Memory B cell (primary cell): ENCODE measurements around the gene TEX28.
"Not testable (repeated sequence)": the region's sequence is repeated elsewhere in the genome, so short reads cannot be mapped to it uniquely, and the experiment has no call there.

Experiments used
- ATAC-seq: fragments of 150-1000 bp; cut with Tn5 transposase; 2 replicates; pipeline ENCODE4 v1.10.0; 2021; ENCODE audit warnings: low read depth, mild to moderate bottlenecking, moderate library complexity
- DNase-seq, 2 donors: peaks; one replicate each; pipeline ENCODE4 v3.0.0; 2022; ENCODE audit warnings: low spot score in 2 of 2
- H3K27ac Mint-ChIP-seq: one replicate; pipeline ENCODE4 v1.8.0; 2022; ENCODE audit warnings: mild to moderate bottlenecking, moderate library complexity, mixed read lengths
- H3K27me3 Mint-ChIP-seq: one replicate; pipeline ENCODE4 v1.8.0; 2022; ENCODE audit warnings: mixed read lengths
- H3K36me3 Mint-ChIP-seq: one replicate; pipeline ENCODE4 v1.8.0; 2022; ENCODE audit warnings: mild to moderate bottlenecking, mixed read lengths
- H3K4me1 Mint-ChIP-seq: one replicate; pipeline ENCODE4 v1.8.0; 2022; ENCODE audit warnings: mixed read lengths
- H3K4me3 Mint-ChIP-seq: one replicate; pipeline ENCODE4 v1.8.0; 2022; ENCODE audit warnings: mild to moderate bottlenecking, moderate library complexity, mixed read lengths
- H3K9me3 Mint-ChIP-seq: one replicate; pipeline ENCODE4 v1.8.0; 2022; ENCODE audit warnings: mixed read lengths

Gene TEX28

DNA sequence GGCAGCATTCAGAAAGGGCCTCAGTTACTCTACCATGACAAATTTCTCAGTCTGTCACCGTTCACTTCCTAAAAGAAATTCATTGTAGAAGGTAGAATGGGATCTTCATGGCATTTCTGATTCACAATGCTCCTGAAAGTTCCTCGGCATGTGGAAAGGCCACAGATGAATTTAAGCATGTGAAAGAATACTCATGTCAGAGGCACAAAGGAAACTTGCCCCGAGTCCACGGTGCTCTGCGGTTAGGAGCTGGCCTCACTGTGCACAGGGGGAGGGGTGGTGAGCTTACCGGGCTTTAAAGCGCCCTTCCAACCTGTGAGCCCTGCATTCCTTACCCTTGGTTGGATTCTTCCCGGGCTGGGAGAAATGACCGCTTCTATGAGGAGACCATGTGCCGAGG lies 9.9 kb upstream of the TEX28 start:
- Mint-ChIP-seq H3K4me3 (no peak overlapping the region), H3K36me3 (no peaks in the 10 kb centered on the region), H3K27me3 (no peaks in the 10 kb centered on the region), H3K27ac (no peak overlapping the region), H3K9me3 (no peaks in the 10 kb centered on the region), H3K4me1 (peaks cover 31% of the 10 kb centered on the region)
- no peak for ATAC-seq
- DNase-seq = no peak

DNA sequence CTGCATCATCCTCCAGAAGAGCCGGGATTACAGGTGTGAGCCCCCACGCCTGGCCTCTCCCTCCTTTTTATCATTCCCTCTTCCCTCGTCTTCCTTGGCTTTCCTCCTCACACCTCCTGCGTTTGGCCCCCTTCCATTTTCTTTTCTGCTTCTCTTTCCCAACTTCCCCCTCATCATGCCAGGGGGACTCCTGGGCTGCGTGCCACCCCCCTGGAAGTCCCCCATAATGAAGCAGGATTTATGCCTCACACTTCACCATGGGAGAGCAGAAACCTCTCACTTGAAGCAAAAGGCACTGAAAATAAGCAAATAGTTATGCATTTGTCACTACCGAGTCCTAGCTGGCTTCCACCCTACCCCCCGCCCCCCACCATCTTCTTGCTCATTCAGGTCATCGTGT lies 8.6 kb upstream of the TEX28 start:
- DNase-seq (no peak), ATAC-seq (no peak)
- H3K4me3 Mint-ChIP-seq = no peak overlapping the region
- H3K4me1 Mint-ChIP-seq = peaks cover 32% of the 10 kb centered on the region
- H3K36me3 Mint-ChIP-seq = no peaks in the 10 kb centered on the region
- H3K27ac Mint-ChIP-seq = no peak overlapping the region
- no peaks in the 10 kb centered on the region for H3K27me3 Mint-ChIP-seq
- H3K9me3 Mint-ChIP-seq = no peaks in the 10 kb centered on the region

DNA sequence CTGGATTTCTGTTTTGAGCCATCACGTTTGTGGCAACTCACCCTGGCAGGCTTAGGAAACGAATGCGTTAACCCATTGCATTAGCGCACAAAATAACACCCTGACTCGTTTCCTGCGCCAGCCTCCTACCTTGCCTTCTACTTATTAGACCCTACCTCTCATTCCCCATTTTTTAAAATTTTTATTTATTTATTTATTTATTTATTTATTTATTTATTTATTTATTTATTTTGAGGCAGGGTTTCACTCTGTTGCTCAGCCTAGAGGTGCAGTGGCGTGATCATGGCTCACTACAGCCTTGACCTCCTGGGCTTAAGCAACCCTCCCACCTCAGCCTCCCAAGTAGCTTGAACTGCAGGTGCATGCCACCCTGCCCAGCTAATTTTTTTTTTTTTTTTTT lies 8.1 kb upstream of the TEX28 start:
- H3K27me3 Mint-ChIP-seq, H3K9me3 Mint-ChIP-seq, H3K27ac Mint-ChIP-seq, DNase-seq, ATAC-seq, H3K4me3 Mint-ChIP-seq, H3K36me3 Mint-ChIP-seq: not testable (repeated sequence)
- peaks cover 31% of the 10 kb centered on the region for H3K4me1 Mint-ChIP-seq

DNA sequence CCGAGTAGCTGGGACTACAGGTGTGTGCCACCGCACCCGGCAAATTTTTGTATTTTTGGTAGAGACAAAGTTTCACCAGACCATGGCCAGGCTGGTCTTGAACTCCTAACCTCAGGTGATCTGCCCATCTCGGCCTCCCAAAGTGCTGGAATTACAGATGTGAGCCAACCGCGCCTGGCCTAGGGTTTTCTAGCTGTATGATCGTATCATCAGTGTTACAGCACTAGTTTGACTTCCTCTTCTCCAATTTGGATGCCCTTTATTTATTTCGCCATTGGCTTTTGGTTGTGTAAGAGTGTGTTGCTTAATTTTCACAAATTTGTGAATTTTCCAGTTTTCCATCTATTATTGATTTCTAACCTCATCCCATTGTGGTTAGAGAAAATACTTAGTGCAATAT lies 5.9 kb upstream of the TEX28 start:
- Mint-ChIP-seq H3K27ac (no peak overlapping the region), H3K27me3 (no peaks in the 10 kb centered on the region), H3K9me3 (no peaks in the 10 kb centered on the region), H3K36me3 (no peaks in the 10 kb centered on the region), H3K4me3 (no peak overlapping the region), H3K4me1 (peaks cover 23% of the 10 kb centered on the region)
- ATAC-seq (no peak), DNase-seq (no peak)

DNA sequence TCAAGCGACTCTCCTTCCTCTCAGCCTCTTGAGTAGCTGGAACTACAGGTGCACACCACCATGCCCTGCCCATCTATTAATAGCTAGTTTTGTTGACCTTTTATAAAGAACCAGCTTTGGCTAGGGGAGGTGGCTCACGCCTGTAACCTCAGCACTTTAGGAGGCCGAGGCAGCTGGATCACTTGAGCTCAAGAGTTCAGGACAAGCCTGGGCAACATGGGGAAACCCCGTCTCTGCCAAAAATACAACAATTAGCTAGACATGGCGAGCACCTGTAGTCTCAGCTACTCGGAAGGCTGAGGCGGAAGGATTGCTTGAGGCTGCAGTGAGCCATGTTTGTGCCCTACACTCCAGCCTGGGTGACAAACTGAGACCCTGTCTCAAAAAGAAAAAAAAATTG lies 3.4 kb upstream of the TEX28 start:
- Mint-ChIP-seq H3K4me1 (peaks cover 13% of the 10 kb centered on the region), H3K36me3 (no peaks in the 10 kb centered on the region), H3K9me3 (no peaks in the 10 kb centered on the region), H3K4me3 (no peak overlapping the region), H3K27ac (peak overlapping the region; percentile 82), H3K27me3 (no peaks in the 10 kb centered on the region)
- DNase-seq (no peak), ATAC-seq (peak; percentile 96)

DNA sequence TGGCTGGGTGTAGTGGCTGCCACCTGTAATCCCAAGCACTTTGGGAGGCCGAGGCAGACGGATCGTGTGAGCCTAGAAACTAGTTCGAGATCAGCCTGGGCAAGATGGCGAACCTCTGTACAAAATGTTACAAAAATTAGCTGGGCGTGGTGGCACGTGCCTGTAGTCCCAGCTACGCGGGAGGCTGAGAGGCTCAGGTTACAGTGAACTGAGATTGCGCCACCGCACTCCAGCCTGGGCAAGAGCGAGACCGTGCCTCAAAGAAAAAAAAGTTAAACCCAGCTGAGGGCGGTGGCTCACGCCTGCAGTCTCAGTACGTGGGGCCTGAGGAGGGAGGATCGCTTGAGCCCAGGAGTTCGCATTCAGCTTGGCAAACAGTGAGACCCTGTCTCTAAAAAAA lies 1.8 kb upstream of the TEX28 start:
- ATAC-seq (no peak), DNase-seq (no peak)
- Mint-ChIP-seq H3K27ac (no peak overlapping the region), H3K4me1 (peaks cover 13% of the 10 kb centered on the region), H3K4me3 (no peak overlapping the region), H3K9me3 (no peaks in the 10 kb centered on the region), H3K27me3 (no peaks in the 10 kb centered on the region), H3K36me3 (no peaks in the 10 kb centered on the region)

DNA sequence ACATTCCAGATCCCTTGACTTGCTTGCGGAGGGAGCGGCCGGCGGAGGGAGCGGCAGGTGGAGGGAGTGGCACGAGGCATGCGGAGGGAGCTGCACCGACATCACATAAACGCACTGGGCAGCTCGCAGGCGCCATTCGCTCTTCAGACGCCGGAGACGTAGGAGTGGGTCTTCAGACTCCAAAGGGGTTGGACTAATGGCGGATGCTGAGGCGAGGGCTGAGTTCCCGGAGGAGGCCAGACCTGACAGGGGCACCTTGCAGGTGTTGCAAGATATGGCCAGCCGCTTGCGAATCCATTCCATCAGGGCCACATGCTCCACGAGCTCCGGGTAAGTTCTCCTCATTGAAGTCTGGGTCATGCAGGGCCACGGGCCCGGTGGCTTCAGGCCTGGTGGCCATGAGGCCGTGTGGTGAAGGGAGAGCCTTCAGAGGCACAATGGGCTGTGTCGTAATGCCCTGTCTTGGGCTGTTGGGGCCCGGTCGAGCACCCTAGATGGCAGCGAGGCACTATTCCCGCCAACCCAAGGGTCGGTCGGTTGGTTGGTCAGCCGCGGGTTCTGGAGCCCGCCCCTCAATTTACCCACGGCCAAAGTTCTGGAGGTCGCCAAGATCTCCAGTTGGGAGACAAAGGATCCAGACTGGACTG lies 863 bp upstream of the TEX28 start, which contains the start of gene TKTL1:
Gene TKTL1 (plus strand): TSS at position 132 of the 647 bp plus-strand sequence. CDS start 65 bp downstream, at position 197.
- no peaks in the 10 kb centered on the region for H3K9me3 Mint-ChIP-seq
- H3K27ac Mint-ChIP-seq = no peak within 1 kb of the TSS
- no peaks in the 10 kb centered on the region for H3K27me3 Mint-ChIP-seq
- no peak within 1 kb of the TSS for H3K4me3 Mint-ChIP-seq
- peaks cover 13% of the 10 kb centered on the region for H3K4me1 Mint-ChIP-seq
- no peak for ATAC-seq
- DNase-seq = no peak
- H3K36me3 Mint-ChIP-seq = no peaks in the 10 kb centered on the region

DNA sequence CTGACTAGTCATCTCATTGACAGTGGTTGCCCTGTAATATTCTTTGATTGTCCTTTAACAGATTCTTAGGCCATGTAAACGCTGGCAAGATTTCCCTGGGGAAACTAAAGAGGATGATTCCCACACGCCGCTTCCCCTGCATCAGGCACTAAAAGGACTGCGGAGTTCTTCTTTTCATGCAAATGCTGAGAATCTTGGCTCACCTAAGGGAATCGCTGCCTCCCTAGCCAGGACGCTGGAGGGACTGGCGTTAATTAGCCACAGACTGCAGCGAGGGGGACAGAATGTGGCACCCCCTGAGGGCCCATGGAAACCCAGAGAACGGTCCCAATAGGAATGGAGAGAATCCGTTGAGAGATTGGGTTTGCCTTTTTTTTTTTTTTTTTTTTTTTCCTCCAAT lies 8.5 kb downstream of the TEX28 start:
- not testable (repeated sequence) for H3K27me3 Mint-ChIP-seq, H3K36me3 Mint-ChIP-seq, DNase-seq, H3K27ac Mint-ChIP-seq, ATAC-seq, H3K4me3 Mint-ChIP-seq, H3K9me3 Mint-ChIP-seq, H3K4me1 Mint-ChIP-seq

DNA sequence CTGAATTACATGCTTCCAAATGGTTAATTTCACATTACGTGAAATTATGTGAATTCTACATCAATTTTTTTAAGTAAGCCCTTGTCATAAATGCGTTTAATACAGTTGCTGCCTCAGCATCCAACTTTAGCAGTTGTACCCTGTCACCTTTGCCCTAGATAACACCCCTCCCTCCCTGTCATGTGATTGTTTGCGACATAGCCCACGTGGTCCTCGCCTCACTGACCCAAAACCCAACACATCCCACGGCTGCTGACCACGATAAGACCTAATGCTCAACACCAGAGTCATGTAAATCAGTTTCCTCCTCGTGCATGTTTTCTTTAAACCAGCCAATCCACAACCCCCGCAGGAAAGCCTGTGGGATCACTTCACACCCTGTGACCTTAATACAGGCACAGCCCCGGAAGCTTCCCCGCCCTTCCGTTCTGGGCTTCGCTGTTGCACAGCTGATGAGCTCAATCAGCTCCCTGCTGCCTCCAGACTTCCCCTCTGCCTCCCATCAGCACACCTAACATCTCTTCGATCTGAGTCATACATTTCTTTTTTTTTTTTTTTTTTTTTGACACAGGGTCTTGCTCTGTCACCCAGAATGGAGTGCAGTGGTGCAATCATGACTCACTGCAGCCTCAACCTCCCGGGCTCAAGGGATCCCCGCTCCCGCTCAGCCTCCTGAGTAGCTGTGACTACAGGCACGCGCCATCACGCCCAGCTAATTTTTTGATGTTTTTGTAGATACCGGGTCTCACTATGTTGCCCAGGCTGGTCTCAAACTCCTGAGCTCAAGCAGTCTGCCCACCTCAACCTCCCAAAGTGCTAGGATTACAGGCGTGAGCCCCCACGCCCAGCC lies 10.2 kb downstream of the TEX28 start:
- ATAC-seq = peak; percentile 92
- H3K4me1 Mint-ChIP-seq, DNase-seq: not testable (repeated sequence)

DNA sequence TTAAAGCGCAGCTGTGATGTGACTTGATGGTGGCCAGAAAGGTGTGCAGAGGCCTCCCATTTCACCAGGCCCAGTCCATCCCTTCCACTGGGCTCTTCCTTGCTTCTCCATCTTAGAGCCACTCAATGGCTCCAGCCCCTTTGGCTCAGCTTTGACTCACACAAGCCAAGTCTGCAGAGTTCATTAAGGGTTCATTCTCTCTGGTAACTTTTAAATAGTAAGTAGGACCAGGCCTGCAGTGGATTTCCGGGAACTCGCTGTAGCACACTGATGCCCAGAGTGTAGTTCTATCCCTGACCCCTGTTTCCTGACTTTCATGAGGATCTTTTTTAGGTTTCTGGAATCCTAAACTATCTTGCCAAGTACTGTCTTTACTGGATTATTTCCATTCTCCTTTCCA lies 25.7 kb downstream of the TEX28 start:
- H3K4me3 Mint-ChIP-seq, ATAC-seq, H3K27me3 Mint-ChIP-seq, H3K9me3 Mint-ChIP-seq, H3K4me1 Mint-ChIP-seq, H3K36me3 Mint-ChIP-seq, DNase-seq, H3K27ac Mint-ChIP-seq: not testable (repeated sequence)

More for the DNA sequence above, 10.2 kb downstream of the TEX28 start:
- not testable (repeated sequence) for H3K27ac Mint-ChIP-seq, H3K27me3 Mint-ChIP-seq, H3K4me3 Mint-ChIP-seq, H3K36me3 Mint-ChIP-seq, H3K9me3 Mint-ChIP-seq

DNA sequence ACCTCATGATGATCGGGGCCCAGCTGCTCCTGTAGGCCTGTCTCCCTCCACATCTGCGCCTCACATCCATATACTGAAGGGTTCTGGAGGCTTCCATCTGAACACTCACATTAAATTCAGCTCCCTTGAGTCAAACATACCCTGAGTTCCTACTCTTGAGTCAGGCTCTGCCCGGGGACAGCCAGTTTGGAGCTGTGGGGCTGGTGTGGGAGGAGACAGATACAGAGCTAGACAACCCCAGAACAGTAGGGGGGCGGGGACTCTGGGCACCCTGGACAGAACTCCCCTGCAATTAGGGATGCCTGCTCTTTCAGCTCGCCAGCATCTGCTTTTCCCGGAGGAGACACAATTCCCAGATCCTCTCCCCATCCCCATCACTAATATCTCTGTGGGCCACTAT lies 31.9 kb downstream of the TEX28 start:
- not testable (repeated sequence) for ATAC-seq

DNA sequence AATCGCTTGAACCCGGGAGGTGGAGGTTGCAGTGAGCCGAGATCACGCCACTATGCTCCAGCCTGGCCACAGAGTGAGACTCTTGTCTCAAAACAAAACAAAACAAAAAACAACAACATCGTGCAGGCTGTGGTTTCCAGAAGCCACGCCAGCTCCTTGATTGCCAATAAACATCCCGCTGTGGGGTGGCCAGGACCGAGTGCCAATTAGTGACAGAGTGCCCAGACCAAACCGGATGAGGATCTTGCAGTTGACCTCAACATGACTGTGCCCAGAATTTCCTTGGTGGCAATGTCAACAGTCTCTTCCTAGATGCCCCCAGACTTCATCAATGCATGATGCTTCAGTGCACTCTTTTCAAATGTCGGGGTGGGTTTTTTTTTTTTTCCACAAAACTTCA lies 36.2 kb downstream of the TEX28 start:
- not testable (repeated sequence) for ATAC-seq, H3K27me3 Mint-ChIP-seq, H3K9me3 Mint-ChIP-seq, H3K4me3 Mint-ChIP-seq, H3K27ac Mint-ChIP-seq, H3K36me3 Mint-ChIP-seq, H3K4me1 Mint-ChIP-seq, DNase-seq

More for the DNA sequence above, 31.9 kb downstream of the TEX28 start:
- not testable (repeated sequence) for H3K4me1 Mint-ChIP-seq, H3K9me3 Mint-ChIP-seq, DNase-seq, H3K27me3 Mint-ChIP-seq, H3K27ac Mint-ChIP-seq, H3K4me3 Mint-ChIP-seq, H3K36me3 Mint-ChIP-seq

DNA sequence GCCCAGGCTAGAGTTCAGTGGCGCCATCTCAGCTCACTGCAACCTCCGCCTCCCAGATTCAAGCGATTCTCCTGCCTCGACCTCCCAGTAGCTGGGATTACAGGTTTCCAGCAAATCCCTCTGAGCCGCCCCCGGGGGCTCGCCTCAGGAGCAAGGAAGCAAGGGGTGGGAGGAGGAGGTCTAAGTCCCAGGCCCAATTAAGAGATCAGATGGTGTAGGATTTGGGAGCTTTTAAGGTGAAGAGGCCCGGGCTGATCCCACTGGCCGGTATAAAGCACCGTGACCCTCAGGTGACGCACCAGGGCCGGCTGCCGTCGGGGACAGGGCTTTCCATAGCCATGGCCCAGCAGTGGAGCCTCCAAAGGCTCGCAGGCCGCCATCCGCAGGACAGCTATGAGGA lies 37.6 kb downstream of the TEX28 start, which contains the start of gene OPN1MW3:
Gene OPN1MW3 (plus strand): TSS at position 301 of the 400 bp plus-strand sequence. CDS start 38 bp downstream, at position 339.
- H3K36me3 Mint-ChIP-seq, ATAC-seq, DNase-seq, H3K27me3 Mint-ChIP-seq, H3K4me1 Mint-ChIP-seq, H3K27ac Mint-ChIP-seq, H3K4me3 Mint-ChIP-seq, H3K9me3 Mint-ChIP-seq: not testable (repeated sequence)

DNA sequence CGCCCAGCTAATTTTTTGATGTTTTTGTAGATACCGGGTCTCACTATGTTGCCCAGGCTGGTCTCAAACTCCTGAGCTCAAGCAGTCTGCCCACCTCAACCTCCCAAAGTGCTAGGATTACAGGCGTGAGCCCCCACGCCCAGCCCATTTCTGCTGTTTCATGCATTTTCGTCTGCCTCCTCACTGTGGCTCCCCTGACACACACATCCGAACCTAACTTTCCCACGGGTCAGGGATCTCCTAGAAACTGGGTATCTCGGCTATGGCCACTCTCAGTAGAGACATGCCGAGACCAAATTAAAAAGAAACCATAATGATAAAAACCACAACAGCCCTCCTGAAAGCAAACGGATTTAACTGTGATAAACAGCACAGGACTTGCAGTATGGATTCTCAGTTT lies 46.8 kb downstream of the TEX28 start:
- H3K4me3 Mint-ChIP-seq, ATAC-seq, DNase-seq, H3K9me3 Mint-ChIP-seq, H3K4me1 Mint-ChIP-seq, H3K27ac Mint-ChIP-seq, H3K27me3 Mint-ChIP-seq, H3K36me3 Mint-ChIP-seq: not testable (repeated sequence)
